Anterior cingulate cortex (tissue), 58 donors: ENCODE results near the gene BEAN1.
A peak's percentile ranks its signal among the peaks of the same experiment; 100 is the strongest.
"Not testable (repeated sequence)": the region's sequence is repeated elsewhere in the genome, so short reads cannot be mapped to it uniquely, and the experiment has no call there.

Source experiments
- DNase-seq, 58 donors: peaks; one replicate each; lab custom pipeline; 2025; lab: John Stamatoyannopoulos, UW

Gene BEAN1

DNA sequence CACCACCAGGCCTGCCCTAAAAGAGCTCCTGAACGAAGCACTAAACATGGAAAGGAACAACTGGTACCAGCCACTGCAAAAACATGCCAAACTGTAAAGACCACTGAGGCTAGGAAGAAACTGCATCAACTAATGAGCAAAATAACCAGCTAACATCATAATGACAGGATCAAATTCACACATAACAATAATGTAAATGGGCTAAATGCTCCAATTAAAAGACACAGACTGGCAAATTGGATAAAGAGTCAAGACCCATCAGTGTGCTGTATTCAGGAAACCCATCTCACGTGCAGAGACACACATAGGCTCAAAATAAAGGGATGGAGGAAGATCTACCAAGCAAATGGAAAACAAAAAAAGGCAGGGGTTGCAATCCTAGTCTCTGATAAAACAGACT, 70.8 kb downstream of the BEAN1 start:
- not testable (repeated sequence) for DNase-seq

DNA sequence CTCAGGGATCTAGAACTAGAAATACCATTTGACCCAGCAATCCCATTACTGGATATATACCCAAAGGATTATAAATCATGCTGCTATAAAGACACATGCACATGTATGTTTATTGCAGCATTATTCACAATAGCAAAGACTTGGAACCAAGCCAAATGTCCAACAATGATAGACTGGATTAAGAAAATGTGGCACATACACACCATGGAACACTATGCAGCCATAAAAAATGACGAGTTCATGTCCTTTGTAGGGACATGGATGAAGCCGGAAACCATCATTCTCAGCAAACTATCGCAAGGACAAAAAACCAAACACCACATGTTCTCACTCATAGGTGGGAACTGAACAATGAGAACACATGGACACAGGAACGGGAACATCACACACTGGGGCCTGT, 74.5 kb downstream of the BEAN1 start:
- DNase-seq = not testable (repeated sequence)

DNA sequence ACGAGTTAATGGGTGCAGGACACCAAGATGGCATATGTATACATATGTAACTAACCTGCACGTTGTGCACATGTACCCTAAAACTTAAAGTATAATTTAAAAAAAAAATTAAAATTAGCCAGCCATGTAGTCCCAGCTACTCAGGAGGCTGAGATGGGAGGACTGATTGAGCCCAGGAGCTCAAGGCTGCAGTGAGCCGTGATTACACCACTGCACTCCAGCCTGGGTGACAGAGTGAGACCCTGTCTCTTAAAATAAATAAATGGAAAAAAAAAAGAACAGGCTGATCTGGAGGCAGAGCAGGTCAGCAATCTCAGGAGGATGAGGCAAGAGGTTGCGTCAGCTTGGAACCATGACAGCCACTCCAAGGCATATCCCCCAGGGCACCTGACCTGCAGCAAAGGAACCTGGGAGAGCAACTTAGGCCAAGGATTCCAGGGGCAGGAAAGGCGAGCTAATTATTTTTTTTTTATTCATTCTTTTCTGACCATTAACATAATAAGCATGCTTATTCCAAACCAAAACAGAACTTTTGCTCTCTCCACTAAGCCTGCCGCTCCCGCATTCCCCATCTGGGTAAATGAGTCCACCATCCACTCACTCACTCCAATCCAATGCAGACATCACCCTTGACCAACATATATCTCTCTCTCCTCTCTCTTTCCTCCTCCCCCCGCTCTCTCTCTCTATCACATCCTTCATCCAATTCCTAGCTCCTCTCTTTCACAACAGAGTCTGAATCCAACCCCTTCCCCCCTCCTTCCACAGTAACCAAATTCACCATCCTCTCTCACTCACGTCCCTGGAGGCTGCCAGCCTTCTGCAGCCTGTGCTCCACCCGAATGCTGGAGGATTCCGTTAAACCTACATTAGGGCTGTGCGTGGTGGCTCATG, 75.2 kb downstream of the BEAN1 start:
- peak in 2 of 58 donors; percentile 15 to 27 for DNase-seq

GRCh38 chr16:66503030-66503429, 75.9 kb downstream of the BEAN1 start:
- peak in 31 of 58 donors; percentile 18 to 67 (median 42) for DNase-seq

- no peak for DNase-seq
These were observed 76.5 kb downstream of the BEAN1 start for GRCh38 chr16:66503612-66504011.

DNA sequence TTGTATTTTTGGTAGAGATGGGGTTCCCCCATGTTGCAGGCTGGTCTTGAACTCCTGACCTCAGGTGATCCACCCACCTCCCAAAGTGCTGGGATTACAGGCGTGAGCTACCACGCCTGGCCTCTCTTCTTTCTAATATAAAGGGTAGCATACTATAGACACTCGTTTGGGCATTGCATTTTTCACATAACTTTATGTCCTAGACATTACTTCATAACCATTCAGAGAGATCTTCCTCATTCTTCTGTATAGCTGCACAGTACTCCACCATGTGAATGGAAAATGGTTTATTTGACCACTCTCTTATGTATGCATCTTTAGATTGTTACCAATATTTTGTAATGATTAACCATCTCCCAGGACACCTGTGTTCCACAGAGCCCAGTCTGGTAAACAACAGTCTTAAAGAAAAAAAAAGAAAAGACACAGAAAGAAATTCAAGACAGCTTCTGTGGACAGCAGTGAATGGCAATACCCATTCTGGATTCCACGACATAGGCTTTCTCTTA, 80.7 kb downstream of the BEAN1 start:
- DNase-seq = no peak

- no peak for DNase-seq
These were observed 81.3 kb downstream of the BEAN1 start for GRCh38 chr16:66508248-66508913.

- DNase-seq = no peak
These were observed 81.9 kb downstream of the BEAN1 start for GRCh38 chr16:66508914-66509496.

- DNase-seq = no peak
These were observed 82.5 kb downstream of the BEAN1 start for GRCh38 chr16:66509576-66509975.

- no peak for DNase-seq
These were observed 83.2 kb downstream of the BEAN1 start for GRCh38 chr16:66510298-66510697.

DNA sequence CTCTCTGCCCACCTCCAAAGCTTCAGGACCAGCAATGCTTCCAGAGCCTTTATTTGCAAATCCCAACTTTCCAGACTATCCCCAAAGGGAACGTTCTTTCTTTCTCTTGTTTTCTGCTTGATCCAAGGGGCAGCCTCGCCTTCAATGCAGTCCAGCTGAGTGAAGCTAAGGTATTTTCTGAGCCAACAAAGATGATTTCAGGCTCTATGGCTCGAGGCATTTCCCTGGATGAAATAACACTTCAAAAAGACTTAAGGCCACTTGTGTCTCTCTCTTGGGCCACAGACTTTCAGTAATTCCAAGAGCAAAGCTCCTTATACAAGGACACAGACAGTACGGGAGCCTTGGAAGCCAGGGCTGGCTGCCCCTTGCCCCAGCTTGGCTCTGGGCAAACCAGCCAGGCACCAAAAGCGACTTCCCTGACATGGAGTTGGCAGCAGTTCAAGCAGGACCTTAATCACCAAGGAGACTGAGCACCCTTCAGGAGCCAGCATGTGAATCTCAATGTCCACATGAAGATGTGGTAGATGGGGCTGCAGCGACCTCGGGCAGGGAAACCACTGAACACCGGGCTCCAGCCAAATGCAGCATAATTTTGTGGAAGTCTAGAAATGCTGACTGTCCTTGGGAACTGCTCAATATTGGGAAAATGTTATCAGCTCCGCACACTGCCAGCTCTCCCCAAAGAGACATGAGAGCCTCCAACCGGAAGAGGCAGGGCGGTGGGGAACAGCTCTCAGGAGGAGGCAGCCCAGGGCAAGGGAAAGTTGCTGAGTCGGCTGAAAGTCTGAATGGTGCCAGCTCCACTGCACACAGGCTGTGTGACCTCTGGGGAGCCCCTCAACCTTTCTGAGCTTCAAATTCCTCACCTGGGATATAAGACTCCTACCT, 83.9 kb downstream of the BEAN1 start:
- peak in 13 of 58 donors; percentile 21 to 54 (median 32) for DNase-seq

- DNase-seq = no peak
These were observed 84.6 kb downstream of the BEAN1 start for GRCh38 chr16:66511602-66512271.

GRCh38 chr16:66512272-66513110, 85.4 kb downstream of the BEAN1 start:
- no peak for DNase-seq

- no peak for DNase-seq
These were observed 86.1 kb downstream of the BEAN1 start for GRCh38 chr16:66513111-66513723.

DNA sequence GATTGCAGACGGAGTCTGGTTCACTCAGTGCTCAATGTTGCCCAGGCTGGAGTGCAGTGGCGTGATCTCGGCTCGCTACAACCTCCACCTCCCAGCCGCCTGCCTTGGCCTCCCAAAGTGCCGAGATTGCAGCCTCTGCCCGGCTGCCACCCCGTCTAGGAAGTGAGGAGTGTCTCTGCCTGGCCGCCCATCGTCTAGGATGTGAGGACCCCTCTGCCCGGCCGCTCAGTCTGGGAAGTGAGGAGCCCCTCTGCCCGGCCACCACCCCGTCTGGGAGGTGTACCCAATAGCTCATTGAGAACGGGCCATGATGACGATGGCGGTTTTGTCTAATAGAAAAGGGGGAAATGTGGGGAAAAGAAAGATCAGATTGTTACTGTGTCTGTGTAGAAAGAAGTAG, 87.3 kb downstream of the BEAN1 start:
- DNase-seq = not testable (repeated sequence)

DNA sequence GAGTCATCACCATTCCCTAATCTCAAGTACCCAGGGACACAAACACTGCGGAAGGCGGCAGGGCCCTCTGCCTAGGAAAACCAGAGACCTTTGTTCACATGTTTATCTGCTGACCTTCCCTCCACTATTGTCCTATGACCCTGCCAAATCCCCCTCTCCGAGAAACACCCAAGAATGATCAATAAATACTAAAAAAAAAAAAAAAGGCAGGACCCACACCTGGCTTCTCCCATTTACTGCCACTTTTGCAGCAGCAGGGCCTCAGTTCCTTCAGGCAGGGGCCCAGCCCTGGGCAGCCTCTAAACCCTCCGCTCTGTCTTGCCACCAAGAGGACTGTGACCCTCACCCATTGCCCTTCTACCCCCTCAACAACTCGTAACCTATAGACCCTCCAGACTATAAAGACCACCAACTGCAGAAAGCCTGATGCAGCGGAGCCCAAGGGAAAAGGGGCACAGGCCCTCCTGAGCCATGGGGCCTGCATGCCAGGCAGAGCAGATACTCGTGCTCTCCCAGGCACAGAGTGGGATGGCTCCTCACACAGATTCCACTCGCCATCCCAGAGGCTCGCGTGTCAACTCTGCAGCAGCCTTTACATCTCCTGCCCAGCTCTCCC, 88.0 kb downstream of the BEAN1 start:
- not testable (repeated sequence) for DNase-seq
